HCT116 (cell line): ENCODE results near the gene KRTAP5-4. TPM values are rescaled to one million over a fixed set of nuclear protein-coding genes. Genes with fewer than 3 reads are reported as not detected.

Experiments
- ATAC-seq: fragments of 200-7000 bp; cut with Tn5 transposase; 2 replicates; pipeline ENCODE4 v1.9.1; 2020; ENCODE audit warnings: mild to moderate bottlenecking, moderate library complexity
- BruUV-seq: library from RNA; stranded (reverse); fragments of 400-500 nt; replicated peaks from 2 replicates; lab custom pipeline; 2021; lab: Mats Ljungman, UMichigan
- CTCF ChIA-PET: fragments of 300-600 bp; sonication (Branson Sonifier 250); formaldehyde crosslinking; loops from one replicate; lab custom pipeline; 2021; ENCODE audit warnings: antibody characterized with exemption; lab: Charles Lee
- POLR2A ChIA-PET: fragments of 300-600, 350-600 bp; sonication (Branson Sonifier 250); formaldehyde crosslinking; loops from one replicate; lab custom pipeline; 2021; ENCODE audit warnings: antibody characterized with exemption; lab: Charles Lee
- RAD21 ChIA-PET, 2 experiments: fragments of 300-600 bp; sonication (Branson Sonifier 250); formaldehyde crosslinking; loops; one replicate each; lab custom pipeline; 2023; ENCODE audit warnings: low total read pairs in 2 of 2; ENCODE audit not compliant: uncharacterized antibody in 2 of 2, unreplicated experiment in 2 of 2, low non-redundant PET in 1 of 2; lab: Charles Lee
- DNase-seq: peaks from one replicate; pipeline ENCODE4 v3.0.0-alpha.2; 2010; ENCODE audit warnings: low read depth, low spot score
- H2AFZ ChIP-seq: fragments of 200-600 bp; shearing (Covaris generic), sonication (generic); 2 replicates; pipeline ENCODE4 v1.6.1; 2017; ENCODE audit warnings: low read depth, mixed run types, mixed read lengths, antibody characterized with exemption, low read length; ENCODE audit not compliant: poor library complexity, severe bottlenecking
- H3K27ac ChIP-seq: 2 replicates; pipeline ENCODE4 v1.5.1; 2012; ENCODE audit warnings: low read depth, low read length
- H3K27me3 ChIP-seq: fragments of 200-600 bp; sonication (generic); 2 replicates; pipeline ENCODE4 v1.6.1; 2016; ENCODE audit warnings: mixed run types, low read length, mixed read lengths; ENCODE audit not compliant: insufficient read depth
- H3K36me3 ChIP-seq, 2 experiments: fragments of 200-500 bp in 1 of 2; fragments of 200-600 bp in 1 of 2; sonication (Bioruptor generic) in 1 of 2; sonication (generic) in 1 of 2; 2 replicates each; pipeline versions ENCODE4 v1.5.1 to v1.6.1; 2014 to 2016; ENCODE audit warnings: low read length in 2 of 2, inconsistent platforms in 1 of 2, mixed read lengths in 1 of 2, mixed run types in 1 of 2; ENCODE audit not compliant: insufficient read depth in 2 of 2, control insufficient read depth in 1 of 2
- H3K4me1 ChIP-seq, 2 experiments: fragments of 200-600 bp in 1 of 2; sonication (generic) in 1 of 2; 2 replicates each; pipeline versions ENCODE4 v1.5.1 to v1.6.1; 2012 to 2017; ENCODE audit warnings: low read length in 2 of 2, inconsistent platforms in 1 of 2, mild to moderate bottlenecking in 1 of 2, mixed read lengths in 1 of 2, mixed run types in 1 of 2, moderate library complexity in 1 of 2; ENCODE audit not compliant: insufficient read depth in 2 of 2, control insufficient read depth in 1 of 2
- H3K4me2 ChIP-seq: fragments of 200-600 bp; sonication (generic); 2 replicates; pipeline ENCODE4 v1.6.1; 2017; ENCODE audit warnings: mixed run types, low read length, mixed read lengths
- H3K4me3 ChIP-seq, 2 experiments: fragments of 200-600 bp in 1 of 2; sonication (generic) in 1 of 2; replicated peaks in 1 of 2; 2 replicates each; pipeline ENCODE4 v1.5.1; 2011 to 2016; ENCODE audit warnings: low read length in 2 of 2, control low read depth in 1 of 2, low read depth in 1 of 2, mild to moderate bottlenecking in 1 of 2, mixed read lengths in 1 of 2, mixed run types in 1 of 2
- H3K79me2 ChIP-seq: fragments of 200-600 bp; sonication (generic); 2 replicates; pipeline ENCODE4 v1.6.1; 2017; ENCODE audit warnings: mild to moderate bottlenecking, mixed run types, low read length, moderate library complexity, mixed read lengths; ENCODE audit not compliant: insufficient read depth
- H3K9ac ChIP-seq: fragments of 200-600 bp; sonication (generic); 2 replicates; pipeline ENCODE4 v1.6.1; 2016; ENCODE audit warnings: low read length, mixed read lengths
- H3K9me2 ChIP-seq: fragments of 200-600 bp; sonication (generic), shearing (Covaris generic); 2 replicates; pipeline ENCODE4 v1.6.1; 2017; ENCODE audit warnings: mixed run types, mild to moderate bottlenecking, moderate library complexity; ENCODE audit not compliant: insufficient read depth
- H3K9me3 ChIP-seq, 2 experiments: fragments of 200-500 bp in 1 of 2; fragments of 200-600 bp in 1 of 2; sonication (Bioruptor generic) in 1 of 2; sonication (generic) in 1 of 2; 2 replicates each; pipeline ENCODE4 v1.6.1; 2014 to 2017; ENCODE audit warnings: low read length in 2 of 2, mixed read lengths in 2 of 2, inconsistent platforms in 1 of 2, low read depth in 1 of 2, mild to moderate bottlenecking in 1 of 2, mixed run types in 1 of 2, moderate library complexity in 1 of 2; ENCODE audit not compliant: control insufficient read depth in 1 of 2, insufficient read depth in 1 of 2
- H4K20me1 ChIP-seq: fragments of 200-600 bp; sonication (generic), shearing (Covaris generic); 2 replicates; pipeline ENCODE4 v1.6.1; 2017; ENCODE audit warnings: mixed run types, mild to moderate bottlenecking, moderate library complexity; ENCODE audit not compliant: insufficient read depth
- CBX3 ChIP-seq: IDR thresholded peaks from 2 replicates; pipeline ENCODE4 v1.6.1; 2012; ENCODE audit warnings: low read depth
- CEBPB ChIP-seq: IDR thresholded peaks from 2 replicates; pipeline ENCODE4 v1.6.1; 2012; ENCODE audit warnings: low read depth
- CTCF ChIP-seq, 3 experiments: fragments of 200-600 bp in 1 of 3; sonication (generic) in 1 of 3; IDR thresholded peaks in 2 of 3; conservative IDR thresholded peaks in 1 of 3; 2 replicates each; pipeline ENCODE4 v1.5.1; 2012 to 2017; ENCODE audit warnings: low read depth in 2 of 3, low read length in 2 of 3, antibody characterized with exemption in 1 of 3, borderline replicate concordance in 1 of 3, control low read depth in 1 of 3, mild to moderate bottlenecking in 1 of 3, mixed read lengths in 1 of 3, mixed run types in 1 of 3, moderate library complexity in 1 of 3; ENCODE audit not compliant: insufficient read depth in 1 of 3
- ELF1 ChIP-seq: IDR thresholded peaks from 2 replicates; pipeline ENCODE4 v1.6.1; 2012; ENCODE audit warnings: low read depth, borderline replicate concordance
- FOSL1 ChIP-seq: IDR thresholded peaks from 2 replicates; pipeline ENCODE4 v1.6.1; 2012; ENCODE audit warnings: low read depth
- JUND ChIP-seq: IDR thresholded peaks from 2 replicates; pipeline ENCODE4 v1.6.1; 2012
- POLR2A ChIP-seq: IDR thresholded peaks from 2 replicates; pipeline ENCODE4 v1.7.0; 2011; ENCODE audit warnings: borderline replicate concordance; ENCODE audit not compliant: insufficient read depth, insufficient read length; ENCODE audit errors: extremely low read depth
- POLR2AphosphoS5 ChIP-seq: IDR thresholded peaks from 2 replicates; pipeline ENCODE4 v1.6.1; 2011; ENCODE audit warnings: mild to moderate bottlenecking, low read depth, low read length, moderate library complexity
- RAD21 ChIP-seq: IDR thresholded peaks from 2 replicates; pipeline ENCODE4 v1.6.1; 2012; ENCODE audit warnings: low read depth, mild to moderate bottlenecking
- SRF ChIP-seq: IDR thresholded peaks from 2 replicates; pipeline ENCODE4 v1.6.1; 2012; ENCODE audit warnings: low read depth
- TCF7L2 ChIP-seq: IDR thresholded peaks from 2 replicates; pipeline ENCODE4 v1.7.0; 2011; ENCODE audit warnings: borderline replicate concordance, inconsistent platforms; ENCODE audit not compliant: insufficient read depth, insufficient read length; ENCODE audit errors: extremely low read depth
- intact Hi-C: fragments of 100-400 bp; cut with micrococcal nuclease; formaldehyde crosslinking; loops from 2 replicates; pipeline ENCODE4 v1.10.0; 2022
- total RNA-seq: library from RNA; stranded (reverse); gene quantifications from one replicate; pipeline ENCODE4 v1.2.1, GENCODE V29; 2021; ENCODE audit not compliant: unreplicated experiment
- TF ChIP-seq, protein P1 (sequence below): IDR thresholded peaks from 2 replicates; pipeline ENCODE4 v1.6.1; 2012; ENCODE audit warnings: low read depth
- TF ChIP-seq, protein P2 (sequence below): IDR thresholded peaks from 2 replicates; pipeline ENCODE4 v1.6.1; 2012

The KRTAP5-4 gene
- total RNA-seq, 1 experiment from 2014 or later: not detected

GRCh38 chr11:1640076-1640946 lies 18.4 kb upstream of the KRTAP5-4 start:
- no peak for DNase-seq
- Histone ChIP-seq H2AFZ (no peak overlapping the region), H3K4me3 (no peak overlapping the region), H3K27me3 (no peaks in the 10 kb centered on the region), H3K4me2 (no peak overlapping the region), H3K4me1 (peaks cover 0 to 9% of the 10 kb centered on the region in 2 experiments; a peak in 1 of 4 replicates), H3K79me2 (no peaks in the 10 kb centered on the region), H3K36me3 (no peaks in the 10 kb centered on the region), H3K9me2 (no peaks in the 10 kb centered on the region), H3K9ac (no peak overlapping the region), H3K9me3 (no peaks in the 10 kb centered on the region)
- intact Hi-C loops: loop anchor here (2.0 kb wide), 1 partner anchor 18 kb away; the partner anchor contains the start of gene KRTAP5-4
- BruUV-seq: no TSS peak
- RAD21 ChIA-PET: interaction anchor here in 1 of 2 experiments (0.7 kb wide), 1 partner anchor 512 kb away, joined by 3 read pairs; no protein-coding TSS in a partner anchor
- peak; percentile 94 for ATAC-seq
- CTCF ChIA-PET: interaction anchor here (1.0 to 4.8 kb wide), 6 partner anchors 9 to 511 kb away, joined by 3 to 31 read pairs (median 5); no protein-coding TSS in a partner anchor
- POLR2A ChIA-PET: interaction anchor here (1.2 kb wide), 1 partner anchor 94 kb away, joined by 3 read pairs; no protein-coding TSS in a partner anchor
- TF ChIP-seq FOSL1: no peak
- peak; percentile 46 for TF ChIP-seq RAD21
- peak; percentile 63 to 94 (median 90) for TF ChIP-seq CTCF (IDR thresholded peaks at IDR 0.05 in 2 of 3, conservative IDR thresholded peaks at IDR 0.05 in 1 of 3; ENCODE audit: borderline replicate concordance in 1 of 3, insufficient read depth in 1 of 3, low read depth in 2 of 3, low read length in 2 of 3)
- TF ChIP-seq, all 23 proteins: peak for 2
- Histone ChIP-seq H3K27ac (no peak overlapping the region), H4K20me1 (no peaks in the 10 kb centered on the region)

GRCh38 chr11:1639666-1640065 lies 17.7 kb upstream of the KRTAP5-4 start:
- Histone ChIP-seq H3K4me1 (peaks cover 0 to 9% of the 10 kb centered on the region in 2 experiments; a peak in 1 of 4 replicates), H3K79me2 (no peaks in the 10 kb centered on the region), H3K27ac (no peak overlapping the region), H3K9ac (no peak overlapping the region), H2AFZ (no peak overlapping the region), H3K9me2 (no peaks in the 10 kb centered on the region), H3K4me3 (no peak overlapping the region), H3K9me3 (no peaks in the 10 kb centered on the region), H3K4me2 (no peak overlapping the region), H3K27me3 (no peaks in the 10 kb centered on the region), H3K36me3 (no peaks in the 10 kb centered on the region), H4K20me1 (no peaks in the 10 kb centered on the region)
- ATAC-seq (no peak; the same call in 1 of the 2 replicates), DNase-seq (no peak)
- BruUV-seq: no TSS peak
- ChIA-PET CTCF (interaction anchor here (0.8 to 4.8 kb wide), 7 partner anchors 8 to 512 kb away, joined by 3 to 31 read pairs (median 5); no protein-coding TSS in a partner anchor), POLR2A (no interaction called here), RAD21 (no interaction called here)
- intact Hi-C loops: loop anchor here (2.0 kb wide), 1 partner anchor 17 kb away; the partner anchor contains the start of gene KRTAP5-4
- TF ChIP-seq POLR2A (no peak), CEBPB (no peak), ELF1 (no peak), SRF (no peak), TCF7L2 (no peak), CBX3 (no peak), POLR2AphosphoS5 (no peak), JUND (no peak)
- TF ChIP-seq, protein P1, sequence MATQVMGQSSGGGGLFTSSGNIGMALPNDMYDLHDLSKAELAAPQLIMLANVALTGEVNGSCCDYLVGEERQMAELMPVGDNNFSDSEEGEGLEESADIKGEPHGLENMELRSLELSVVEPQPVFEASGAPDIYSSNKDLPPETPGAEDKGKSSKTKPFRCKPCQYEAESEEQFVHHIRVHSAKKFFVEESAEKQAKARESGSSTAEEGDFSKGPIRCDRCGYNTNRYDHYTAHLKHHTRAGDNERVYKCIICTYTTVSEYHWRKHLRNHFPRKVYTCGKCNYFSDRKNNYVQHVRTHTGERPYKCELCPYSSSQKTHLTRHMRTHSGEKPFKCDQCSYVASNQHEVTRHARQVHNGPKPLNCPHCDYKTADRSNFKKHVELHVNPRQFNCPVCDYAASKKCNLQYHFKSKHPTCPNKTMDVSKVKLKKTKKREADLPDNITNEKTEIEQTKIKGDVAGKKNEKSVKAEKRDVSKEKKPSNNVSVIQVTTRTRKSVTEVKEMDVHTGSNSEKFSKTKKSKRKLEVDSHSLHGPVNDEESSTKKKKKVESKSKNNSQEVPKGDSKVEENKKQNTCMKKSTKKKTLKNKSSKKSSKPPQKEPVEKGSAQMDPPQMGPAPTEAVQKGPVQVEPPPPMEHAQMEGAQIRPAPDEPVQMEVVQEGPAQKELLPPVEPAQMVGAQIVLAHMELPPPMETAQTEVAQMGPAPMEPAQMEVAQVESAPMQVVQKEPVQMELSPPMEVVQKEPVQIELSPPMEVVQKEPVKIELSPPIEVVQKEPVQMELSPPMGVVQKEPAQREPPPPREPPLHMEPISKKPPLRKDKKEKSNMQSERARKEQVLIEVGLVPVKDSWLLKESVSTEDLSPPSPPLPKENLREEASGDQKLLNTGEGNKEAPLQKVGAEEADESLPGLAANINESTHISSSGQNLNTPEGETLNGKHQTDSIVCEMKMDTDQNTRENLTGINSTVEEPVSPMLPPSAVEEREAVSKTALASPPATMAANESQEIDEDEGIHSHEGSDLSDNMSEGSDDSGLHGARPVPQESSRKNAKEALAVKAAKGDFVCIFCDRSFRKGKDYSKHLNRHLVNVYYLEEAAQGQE: no peak
- TF ChIP-seq, protein P2, sequence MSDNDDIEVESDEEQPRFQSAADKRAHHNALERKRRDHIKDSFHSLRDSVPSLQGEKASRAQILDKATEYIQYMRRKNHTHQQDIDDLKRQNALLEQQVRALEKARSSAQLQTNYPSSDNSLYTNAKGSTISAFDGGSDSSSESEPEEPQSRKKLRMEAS: no peak
